ENCODE results near the gene UNC5A. TPM values are rescaled to one million over a fixed set of nuclear protein-coding genes. Genes with fewer than 3 reads are reported as not detected.

Gene UNC5A
- polyA plus RNA-seq, 1 of the 3 experiments (the other 2 are of a cell fraction), result 0.46 TPM

DNA sequence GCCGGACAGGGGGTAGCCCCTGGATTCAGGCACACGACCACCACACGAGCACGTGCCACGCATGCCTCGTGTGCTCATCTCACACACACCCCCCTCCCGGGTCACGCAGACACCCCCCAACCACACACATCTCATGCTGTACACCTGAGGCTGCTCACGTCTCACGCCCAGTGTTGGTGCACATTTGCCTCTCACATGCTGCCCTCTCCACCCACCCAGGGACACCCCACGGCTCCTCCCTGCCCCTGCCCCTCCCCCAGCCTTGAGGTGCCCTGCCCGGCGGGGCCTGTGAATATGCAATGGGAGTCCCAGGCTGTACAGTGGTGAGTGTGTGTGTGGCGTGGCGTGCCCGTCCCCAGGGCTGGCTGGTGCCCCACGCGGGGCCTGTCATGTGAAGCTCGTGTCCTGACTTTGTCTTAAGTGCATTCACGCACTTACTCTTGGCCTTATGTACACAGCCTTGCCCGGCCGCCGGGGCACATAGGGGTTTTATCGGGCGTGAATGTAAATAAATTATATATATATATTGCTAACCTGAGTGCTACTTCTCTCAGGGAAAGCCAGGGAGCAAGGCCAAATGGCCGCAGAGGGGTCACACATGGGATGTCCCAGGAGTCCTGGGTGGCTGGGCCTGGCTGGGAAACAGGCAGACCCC, 70.1 kb downstream of the UNC5A start:
- Histone ChIP-seq H4K20me1 (ENCODE audit: insufficient read depth) (no peaks in the 10 kb centered on the region), H3K79me2 (ENCODE audit: insufficient read depth) (no peaks in the 10 kb centered on the region), H3K4me3 (ENCODE audit: low read depth in 2 of 2, low read length in 1 of 2) (no peak overlapping the region), H3K27ac (ENCODE audit: low read depth in 2 of 2, low read length in 1 of 2) (no peak overlapping the region), H3K9me2 (no peaks in the 10 kb centered on the region), H3K4me2 (no peak overlapping the region), H3K4me1 (ENCODE audit: control insufficient read depth in 1 of 2, insufficient read depth in 2 of 2, low read depth in 1 of 2, low read length in 1 of 2) (peaks cover 0 to 42% of the 10 kb centered on the region in 2 experiments; a peak in 2 of 4 replicates), H2AFZ (ENCODE audit: low read depth) (no peak overlapping the region), H3F3A (replicated peaks; ENCODE audit: insufficient read depth) (no peaks in the 10 kb centered on the region), H3K9me3 (no peaks in the 10 kb centered on the region), H3K9ac (no peak overlapping the region), H3K36me3 (replicated peaks in 1 of 2; ENCODE audit: control insufficient read depth in 1 of 2, insufficient read depth in 2 of 2, low read length in 1 of 2) (no peaks in the 10 kb centered on the region), H3K27me3 (ENCODE audit: insufficient read depth) (no peaks in the 10 kb centered on the region)
- TF ChIP-seq MXI1 (IDR thresholded peaks at IDR 0.05; ENCODE audit: low read depth, low read length), result no peak
- no peak for TF ChIP-seq YY1 (IDR thresholded peaks at IDR 0.05; ENCODE audit: low read depth)
- TF ChIP-seq RAD21 (IDR thresholded peaks at IDR 0.05; ENCODE audit: low read length), result no peak
- TF ChIP-seq EP300 (IDR thresholded peaks at IDR 0.05; ENCODE audit: borderline replicate concordance in 1 of 2, low read depth in 1 of 2, low read length in 1 of 2), result no peak
- TF ChIP-seq EZH2phosphoT487 (IDR thresholded peaks at IDR 0.05; ENCODE audit: borderline replicate concordance, low read depth), result no peak
- TF ChIP-seq RFX5 (IDR thresholded peaks at IDR 0.05; ENCODE audit: low read length), result no peak
- TF ChIP-seq USF1 (IDR thresholded peaks at IDR 0.05; ENCODE audit: borderline replicate concordance, low read depth), result no peak
- TF ChIP-seq SIN3A (IDR thresholded peaks at IDR 0.05; ENCODE audit: borderline replicate concordance, low read depth, low read length), result no peak
- no peak for TF ChIP-seq TEAD4 (IDR thresholded peaks at IDR 0.05; ENCODE audit: borderline replicate concordance, insufficient read depth)
- no peak for TF ChIP-seq TAF1 (IDR thresholded peaks at IDR 0.05; ENCODE audit: borderline replicate concordance, low read depth, low read length)
- no peak for TF ChIP-seq SMC3 (IDR thresholded peaks at IDR 0.05; ENCODE audit: low read depth, low read length)
- no peak for TF ChIP-seq RXRA (IDR thresholded peaks at IDR 0.05; ENCODE audit: borderline replicate concordance, low read depth)
- TF ChIP-seq POLR2AphosphoS5 (IDR thresholded peaks at IDR 0.05; ENCODE audit: low read depth, low read length), result no peak
- no peak for TF ChIP-seq REST (IDR thresholded peaks at IDR 0.05; ENCODE audit: low read depth, low read length)
- no peak for TF ChIP-seq RCOR1 (IDR thresholded peaks at IDR 0.05; ENCODE audit: low read length)
- TF ChIP-seq FOXJ3 (CRISPR knock-in tag; IDR thresholded peaks at IDR 0.05), result no peak
- TF ChIP-seq NRF1 (IDR thresholded peaks at IDR 0.05; ENCODE audit: low read depth, low read length), result no peak
- TF ChIP-seq, protein P1, sequence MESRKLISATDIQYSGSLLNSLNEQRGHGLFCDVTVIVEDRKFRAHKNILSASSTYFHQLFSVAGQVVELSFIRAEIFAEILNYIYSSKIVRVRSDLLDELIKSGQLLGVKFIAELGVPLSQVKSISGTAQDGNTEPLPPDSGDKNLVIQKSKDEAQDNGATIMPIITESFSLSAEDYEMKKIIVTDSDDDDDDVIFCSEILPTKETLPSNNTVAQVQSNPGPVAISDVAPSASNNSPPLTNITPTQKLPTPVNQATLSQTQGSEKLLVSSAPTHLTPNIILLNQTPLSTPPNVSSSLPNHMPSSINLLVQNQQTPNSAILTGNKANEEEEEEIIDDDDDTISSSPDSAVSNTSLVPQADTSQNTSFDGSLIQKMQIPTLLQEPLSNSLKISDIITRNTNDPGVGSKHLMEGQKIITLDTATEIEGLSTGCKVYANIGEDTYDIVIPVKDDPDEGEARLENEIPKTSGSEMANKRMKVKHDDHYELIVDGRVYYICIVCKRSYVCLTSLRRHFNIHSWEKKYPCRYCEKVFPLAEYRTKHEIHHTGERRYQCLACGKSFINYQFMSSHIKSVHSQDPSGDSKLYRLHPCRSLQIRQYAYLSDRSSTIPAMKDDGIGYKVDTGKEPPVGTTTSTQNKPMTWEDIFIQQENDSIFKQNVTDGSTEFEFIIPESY (IDR thresholded peaks at IDR 0.05; ENCODE audit: borderline replicate concordance, low read depth), result no peak
- POLR2A ChIA-PET, result interaction anchor here (0.5 kb wide), 1 partner anchor 41 kb away, joined by 3 read pairs; no protein-coding TSS in a partner anchor
- WGBS (ENCODE audit: low lambda C conversion rate), result 80% methylated on average over 24 of the region's 26 CpGs
- CTCF ChIA-PET, result interaction anchor here (1.3 to 3.7 kb wide), 2 partner anchors 11 to 220 kb away, joined by 3 to 13 read pairs; no protein-coding TSS in a partner anchor
- DNase-seq, result no peak
